ENCODE results near the gene PHC2. TPM values are rescaled to one million over a fixed set of nuclear protein-coding genes. Genes with fewer than 3 reads are reported as not detected.

The PHC2 gene
- total RNA-seq, 4 donors from 2014 or later = 70.2 to 114 (median 77.2) TPM

- intact Hi-C loops (cut with DNase I; ENCODE audit: low total_unique reads) = no loop called here
- DNase-seq (ENCODE audit: low spot score in 2 of 2) = no peak
- no peak overlapping the region for H3K4me3 ChIP-seq (ENCODE audit: low read depth, poor library complexity, severe bottlenecking)
- TF ChIP-seq POLR2A (IDR thresholded peaks at IDR 0.05) = no peak
- TF ChIP-seq CTCF (IDR thresholded peaks at IDR 0.05) = no peak
- 96 to 97% methylated on average over 3 of the region's 3 CpGs for WGBS, 2 donors
These were observed 100.5 kb downstream of the PHC2 start for GRCh38 chr1:33330361-33330890.

- TF ChIP-seq POLR2A (IDR thresholded peaks at IDR 0.05) = no peak
- TF ChIP-seq CTCF (IDR thresholded peaks at IDR 0.05) = no peak
- 90 to 93% methylated on average over 19 of the region's 19 CpGs for WGBS, 2 donors
- peak in 1 of 2 donors; percentile 58 for DNase-seq (ENCODE audit: low spot score in 2 of 2)
- intact Hi-C loops (cut with DNase I; ENCODE audit: low total_unique reads) = no loop called here
- H3K4me3 ChIP-seq (ENCODE audit: low read depth, poor library complexity, severe bottlenecking) = no peak overlapping the region
These were observed 101.1 kb downstream of the PHC2 start for GRCh38 chr1:33329600-33330305.

- no peak overlapping the region for H3K4me3 ChIP-seq (ENCODE audit: low read depth, poor library complexity, severe bottlenecking)
- WGBS, 2 donors = 90 to 92% methylated on average over 12 of the region's 12 CpGs
- intact Hi-C loops (cut with DNase I; ENCODE audit: low total_unique reads) = no loop called here
- TF ChIP-seq CTCF (IDR thresholded peaks at IDR 0.05) = no peak
- no peak for TF ChIP-seq POLR2A (IDR thresholded peaks at IDR 0.05)
- DNase-seq (ENCODE audit: low spot score in 2 of 2) = no peak
These were observed 102.1 kb downstream of the PHC2 start for GRCh38 chr1:33328817-33329216.

GRCh38 chr1:33327587-33328325 lies 103.1 kb downstream of the PHC2 start:
- no peak for TF ChIP-seq POLR2A (IDR thresholded peaks at IDR 0.05)
- TF ChIP-seq CTCF (IDR thresholded peaks at IDR 0.05) = no peak
- H3K4me3 ChIP-seq (ENCODE audit: low read depth, poor library complexity, severe bottlenecking) = no peak overlapping the region
- intact Hi-C loops (cut with DNase I; ENCODE audit: low total_unique reads) = no loop called here
- DNase-seq (ENCODE audit: low spot score in 2 of 2) = peak in 1 of 2 donors; percentile 58
- 39 to 45% methylated on average over 9 of the region's 9 CpGs for WGBS, 2 donors

- DNase-seq (ENCODE audit: low spot score in 2 of 2) = no peak
- 83 to 84% methylated on average over 9 of the region's 9 CpGs for WGBS, 2 donors
- intact Hi-C loops (cut with DNase I; ENCODE audit: low total_unique reads) = no loop called here
- no peak overlapping the region for H3K4me3 ChIP-seq (ENCODE audit: low read depth, poor library complexity, severe bottlenecking)
- TF ChIP-seq CTCF (IDR thresholded peaks at IDR 0.05) (no peak), POLR2A (IDR thresholded peaks at IDR 0.05) (no peak)
These were observed 104.1 kb downstream of the PHC2 start for GRCh38 chr1:33326785-33327184.

Measured in lower leg skin (tissue), 4 donors.